ENCODE measurements around the gene AGBL4.

DNA sequence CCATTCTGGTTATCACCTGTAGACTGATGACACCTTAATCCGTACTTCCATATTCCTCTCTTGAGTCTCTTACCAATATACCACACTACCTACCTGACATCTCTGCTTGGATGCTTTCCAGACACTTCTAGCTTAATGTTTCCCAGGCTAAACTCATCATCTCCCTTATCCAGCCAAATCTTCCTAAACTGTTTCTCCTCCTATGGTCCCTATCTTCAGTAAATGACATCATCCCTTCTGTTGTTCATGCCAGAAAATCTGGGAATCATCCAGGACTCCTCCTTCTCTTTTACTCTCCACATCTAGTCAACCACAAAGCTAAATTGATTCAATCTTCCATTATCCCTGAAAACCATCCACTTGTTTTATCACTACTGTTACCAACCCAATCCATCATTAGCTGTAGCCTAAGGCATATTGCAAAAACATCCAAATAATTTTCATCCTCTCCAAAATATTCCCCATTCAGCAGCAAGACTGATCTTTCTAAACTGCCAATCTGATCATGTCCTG is 783.0 kb downstream of the AGBL4 start:
- TF ChIP-seq POLR2AphosphoS5 (IDR thresholded peaks at IDR 0.05): no peak
- TF ChIP-seq POLR2A (IDR thresholded peaks at IDR 0.05): no peak
